ENCODE measurements around the gene ELFN1.

ELFN1 gene

GRCh38 chr7:1745576-1746490 is 75.8 kb downstream of the ELFN1 start:
- no peak for DNase-seq

GRCh38 chr7:1746491-1746975 is 76.5 kb downstream of the ELFN1 start:
- no peak for DNase-seq

GRCh38 chr7:1747004-1747801 is 77.1 kb downstream of the ELFN1 start:
- no peak for DNase-seq

GRCh38 chr7:1748076-1748838 is 78.2 kb downstream of the ELFN1 start:
- DNase-seq: no peak

GRCh38 chr7:1748839-1749173 is 78.7 kb downstream of the ELFN1 start:
- DNase-seq: no peak

GRCh38 chr7:1749351-1749863 is 79.3 kb downstream of the ELFN1 start:
- no peak for DNase-seq

GRCh38 chr7:1749864-1750466 is 79.9 kb downstream of the ELFN1 start:
- no peak for DNase-seq

GRCh38 chr7:1750541-1751021 is 80.5 kb downstream of the ELFN1 start:
- DNase-seq: no peak

GRCh38 chr7:1752111-1752510 is 82.0 kb downstream of the ELFN1 start:
- no peak for DNase-seq

- no peak for DNase-seq
These were observed 82.9 kb downstream of the ELFN1 start for GRCh38 chr7:1752771-1753563.

GRCh38 chr7:1753564-1753867 is 83.4 kb downstream of the ELFN1 start:
- no peak for DNase-seq

GRCh38 chr7:1754345-1754908 is 84.3 kb downstream of the ELFN1 start:
- no peak for DNase-seq

- DNase-seq: no peak
These were observed 85.9 kb downstream of the ELFN1 start for GRCh38 chr7:1755783-1756625.

GRCh38 chr7:1757601-1758000 is 87.5 kb downstream of the ELFN1 start:
- no peak for DNase-seq

- DNase-seq: no peak
These were observed 88.2 kb downstream of the ELFN1 start for GRCh38 chr7:1758028-1758858.

- no peak for DNase-seq
These were observed 88.9 kb downstream of the ELFN1 start for GRCh38 chr7:1758859-1759521.

GRCh38 chr7:1761097-1761496 is 91.0 kb downstream of the ELFN1 start:
- no peak for DNase-seq

- no peak for DNase-seq
These were observed 91.7 kb downstream of the ELFN1 start for GRCh38 chr7:1761774-1762173.

Data from activated CD4-positive, CD25-positive, alpha-beta regulatory T cell (primary cell).